Iris pigment epithelial cell (primary cell): Measurements from ENCODE around the gene GALNT17.
"Not testable (repeated sequence)": the region's sequence is repeated elsewhere in the genome, so short reads cannot be mapped to it uniquely, and the experiment has no call there.

Source experiments
- DNase-seq: peaks from one replicate; pipeline ENCODE4 v3.0.0-alpha.2; 2011; ENCODE audit warnings: low read depth

The GALNT17 gene

GRCh38 chr7:71165708-71166107, 33.8 kb downstream of the GALNT17 start:
- no peak for DNase-seq

GRCh38 chr7:71171476-71171875, 39.5 kb downstream of the GALNT17 start:
- DNase-seq, result no peak

DNA sequence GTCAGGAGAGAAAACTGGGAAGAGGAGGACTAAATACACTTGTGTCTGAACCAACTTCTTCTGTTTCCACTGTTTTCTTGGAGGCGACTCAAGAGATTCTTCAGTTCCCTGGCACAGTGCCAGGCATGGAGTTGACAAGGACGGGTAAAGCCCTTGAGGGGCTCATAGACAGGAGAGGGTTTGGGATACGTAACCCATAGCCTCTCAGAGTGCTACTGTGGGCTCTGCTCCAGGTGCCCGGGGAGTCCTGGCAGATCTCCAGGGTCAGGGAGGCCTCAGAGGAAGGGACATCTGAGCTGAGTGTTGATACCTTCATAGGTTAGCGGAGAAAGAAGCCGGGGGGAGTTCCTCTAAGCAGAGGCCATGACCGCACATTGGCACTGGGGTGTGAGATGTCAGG, 42.0 kb downstream of the GALNT17 start:
- no peak for DNase-seq

GRCh38 chr7:71182438-71182935, 50.5 kb downstream of the GALNT17 start:
- no peak for DNase-seq

DNA sequence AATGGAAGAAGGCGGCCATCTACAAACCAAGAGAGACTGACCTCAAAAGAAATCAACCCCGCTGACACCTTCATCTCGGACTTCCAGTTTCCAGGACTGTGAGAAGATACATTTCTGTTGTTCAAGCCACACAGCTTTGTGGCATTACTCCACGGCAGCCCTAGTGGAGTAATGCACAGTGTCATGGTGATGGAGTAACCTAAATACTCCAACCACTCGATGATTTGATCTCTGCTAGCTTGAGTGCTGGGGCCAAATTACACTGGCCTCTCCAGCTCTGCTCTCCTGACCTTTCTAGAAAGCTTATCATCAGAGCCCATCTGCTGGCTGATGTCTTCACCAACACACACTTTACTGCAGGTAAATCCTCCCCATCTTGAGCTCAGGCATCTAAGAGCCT, 52.2 kb downstream of the GALNT17 start:
- no peak for DNase-seq

GRCh38 chr7:71184609-71185008, 52.7 kb downstream of the GALNT17 start:
- no peak for DNase-seq

- DNase-seq, result no peak
These were observed 54.7 kb downstream of the GALNT17 start for GRCh38 chr7:71186535-71187057.

DNA sequence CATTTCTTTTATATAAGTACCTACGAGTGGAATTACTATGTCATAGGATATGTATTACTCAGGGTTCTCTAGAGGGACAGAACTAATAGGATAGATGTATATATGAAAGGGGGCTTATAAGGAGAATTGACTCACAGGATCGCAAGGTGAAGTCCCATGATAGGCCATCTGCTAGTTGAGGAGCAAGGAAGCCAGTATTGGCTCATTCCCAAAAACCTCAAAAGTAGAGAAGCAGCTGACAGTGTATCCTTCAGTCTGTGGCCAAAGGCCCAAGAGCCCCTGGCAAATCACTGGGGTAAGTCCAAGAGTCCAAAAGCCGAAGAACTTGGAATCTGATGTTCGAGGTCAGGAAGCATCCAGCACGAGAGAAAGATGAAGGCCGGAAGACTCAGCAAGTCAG, 59.8 kb downstream of the GALNT17 start:
- no peak for DNase-seq

DNA sequence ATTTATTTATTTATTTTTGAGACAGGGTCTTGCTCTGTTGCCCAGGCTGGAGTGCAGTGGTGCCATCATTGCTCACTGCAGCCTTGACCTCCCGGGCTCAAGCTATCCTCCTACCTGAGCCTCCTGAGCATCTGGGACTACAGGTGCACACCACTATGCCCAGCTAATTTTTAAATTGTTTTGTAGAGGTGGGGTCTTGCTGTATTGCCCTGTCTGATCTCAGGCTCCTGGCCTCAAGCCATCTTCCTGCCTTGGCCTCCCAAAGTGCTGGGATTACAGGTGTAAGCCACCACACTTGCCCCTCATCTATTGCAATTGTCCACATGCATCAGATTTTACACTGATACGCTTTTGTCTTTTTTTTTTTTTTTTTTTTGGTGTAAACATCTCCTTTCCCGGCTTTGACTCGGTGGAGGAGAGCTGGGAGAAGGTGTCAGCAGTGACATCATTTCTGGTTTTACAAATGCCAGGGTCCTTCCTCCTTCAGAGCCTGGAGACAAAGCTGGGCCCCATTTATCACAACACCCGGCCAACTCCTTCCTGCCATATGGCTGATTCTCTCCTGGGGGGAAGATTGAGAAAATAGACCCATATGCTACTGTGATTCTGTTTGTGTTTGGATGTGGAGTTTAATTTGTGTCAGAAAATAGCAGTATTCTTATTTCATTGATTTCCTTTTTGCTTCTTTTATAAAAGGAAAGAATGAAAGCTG, 61.3 kb downstream of the GALNT17 start:
- DNase-seq, result no peak

DNA sequence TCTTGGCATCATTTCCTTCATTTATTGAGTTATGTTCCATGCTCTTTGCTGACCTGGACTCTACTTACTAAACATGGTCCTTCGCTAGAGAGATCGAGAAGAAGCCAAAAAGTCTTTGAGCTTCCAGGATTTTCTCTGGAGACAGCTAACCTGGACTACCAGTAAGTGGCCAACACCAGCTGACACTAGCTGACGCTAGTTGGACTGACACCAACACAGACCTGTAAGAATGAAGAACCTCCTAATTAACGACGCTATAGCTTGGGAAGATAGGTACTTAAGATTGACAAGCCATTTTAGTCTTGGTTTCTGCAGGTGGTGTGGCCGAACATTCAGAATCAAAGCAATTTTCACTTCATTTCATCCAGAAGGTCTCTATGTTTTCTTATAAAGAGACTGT, 66.4 kb downstream of the GALNT17 start:
- no peak for DNase-seq

DNA sequence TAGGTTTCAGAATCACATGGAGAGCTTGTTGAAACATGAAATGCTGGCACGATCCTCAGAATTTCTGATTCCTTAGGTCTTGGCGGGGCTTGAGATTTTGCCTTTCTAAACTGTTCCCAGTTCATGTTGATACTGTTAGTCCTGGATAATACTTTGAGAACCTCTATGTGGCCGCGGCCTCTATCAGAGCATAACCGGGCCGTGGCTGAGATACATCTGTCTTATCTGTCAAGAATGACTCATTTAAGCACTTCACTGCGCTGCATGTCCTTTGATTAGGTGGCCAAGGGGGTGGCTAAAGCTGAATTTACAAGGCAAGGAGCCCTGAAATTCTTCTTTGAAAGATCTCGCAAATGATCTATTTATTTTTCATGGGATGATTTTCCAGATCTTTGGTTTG, 66.9 kb downstream of the GALNT17 start:
- no peak for DNase-seq

- DNase-seq, result no peak
These were observed 74.2 kb downstream of the GALNT17 start for GRCh38 chr7:71206184-71206583.

GRCh38 chr7:71208881-71209280, 76.9 kb downstream of the GALNT17 start:
- no peak for DNase-seq

DNA sequence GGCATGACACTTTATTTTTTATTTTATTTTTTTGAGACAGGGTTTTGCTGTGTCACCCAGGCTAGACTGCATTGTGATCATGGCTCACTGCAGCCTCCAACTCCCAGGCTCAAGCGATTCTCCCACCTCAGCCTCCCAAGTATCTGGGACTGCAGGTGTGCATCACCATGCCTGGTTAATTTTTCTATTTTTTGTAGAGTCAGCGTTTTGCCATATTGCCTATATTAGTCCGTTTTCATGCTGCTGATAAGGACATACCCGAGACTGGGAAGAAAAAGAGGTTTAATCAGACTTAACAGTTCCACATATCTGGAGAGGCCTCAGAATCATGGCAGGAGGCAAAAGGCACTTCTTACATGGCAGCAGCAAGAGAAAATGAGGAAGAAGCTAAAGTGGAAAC, 77.5 kb downstream of the GALNT17 start:
- not testable (repeated sequence) for DNase-seq

DNA sequence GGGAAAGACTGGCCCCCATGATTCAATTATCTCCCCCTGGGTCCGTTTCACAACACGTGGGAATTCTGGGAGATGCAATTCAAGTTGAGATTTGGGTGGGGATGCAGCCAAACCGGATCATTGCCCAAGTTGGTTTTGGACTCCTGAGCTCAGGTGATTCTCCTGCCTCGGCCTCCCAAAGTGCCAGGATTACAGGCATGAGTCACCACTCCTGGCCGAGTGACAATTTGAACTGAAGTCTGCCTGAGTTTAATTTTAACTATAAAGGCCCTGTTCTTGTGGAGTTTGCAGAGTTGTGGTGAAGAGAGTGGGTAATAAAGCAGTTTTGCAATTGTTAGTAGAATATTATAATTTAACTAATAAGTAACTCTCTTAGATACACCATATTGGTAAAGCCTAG, 78.3 kb downstream of the GALNT17 start:
- no peak for DNase-seq

GRCh38 chr7:71212433-71212832, 80.5 kb downstream of the GALNT17 start:
- DNase-seq, result not testable (repeated sequence)

DNA sequence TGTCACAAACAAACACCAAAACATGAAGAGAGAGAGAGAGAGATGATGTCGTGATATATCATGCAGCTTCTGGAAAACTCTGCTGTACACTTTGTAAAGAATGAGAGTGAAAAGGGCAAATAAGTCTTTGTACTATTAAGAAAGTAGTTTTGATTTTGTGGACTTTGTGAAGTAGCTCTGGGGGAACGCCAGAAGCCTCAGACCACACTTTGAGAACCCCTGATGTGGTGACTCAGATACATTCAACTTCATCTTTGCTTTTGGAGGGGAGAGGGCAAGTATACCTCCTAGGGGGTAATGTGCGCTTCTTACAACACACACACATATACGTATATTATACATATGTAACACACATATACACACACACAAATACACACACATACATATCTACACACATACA, 84.3 kb downstream of the GALNT17 start:
- DNase-seq, result no peak

DNA sequence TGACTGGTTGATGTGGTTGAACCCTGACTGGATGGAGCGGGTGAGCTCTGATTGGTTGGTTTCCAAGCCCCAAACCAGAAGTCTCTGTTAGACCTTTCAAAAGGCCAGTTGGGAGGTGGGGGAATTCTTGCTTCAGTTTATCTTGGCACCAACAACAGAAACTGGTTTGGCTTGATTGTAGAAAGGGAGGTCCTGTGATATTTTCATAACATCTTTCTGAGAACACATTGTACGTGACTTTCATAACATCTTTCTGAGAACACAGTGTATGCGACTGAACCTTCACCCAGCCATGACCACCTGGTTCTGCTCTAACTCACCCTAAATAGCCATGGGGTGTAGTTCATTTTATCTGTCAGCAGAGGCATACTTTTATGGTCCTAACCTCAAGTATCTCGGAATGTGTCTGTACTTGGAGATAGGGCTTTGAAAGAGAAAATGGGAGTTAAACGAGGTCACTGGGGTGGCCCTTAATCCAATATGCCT, 88.3 kb downstream of the GALNT17 start:
- DNase-seq, result no peak

DNA sequence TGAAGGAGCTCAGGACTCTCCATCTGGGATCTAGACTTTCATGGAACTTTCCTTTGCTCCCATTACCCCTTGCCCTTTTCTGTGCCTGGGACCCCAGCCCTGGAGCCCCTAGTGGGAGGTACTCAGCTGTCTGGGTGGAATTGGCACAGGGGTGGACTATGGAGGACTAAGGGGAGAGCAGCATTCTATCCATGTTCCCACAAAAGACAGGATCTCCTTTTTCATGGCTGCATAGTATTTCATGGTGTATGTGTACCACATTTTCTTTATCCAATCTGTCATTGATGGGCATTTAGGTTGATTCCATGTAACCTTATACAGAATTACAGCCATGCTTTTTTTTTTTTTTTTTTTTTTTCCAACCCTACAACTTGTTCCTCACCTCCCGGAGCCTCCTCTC, 89.1 kb downstream of the GALNT17 start:
- DNase-seq, result no peak

GRCh38 chr7:71221549-71221948, 89.6 kb downstream of the GALNT17 start:
- no peak for DNase-seq

DNA sequence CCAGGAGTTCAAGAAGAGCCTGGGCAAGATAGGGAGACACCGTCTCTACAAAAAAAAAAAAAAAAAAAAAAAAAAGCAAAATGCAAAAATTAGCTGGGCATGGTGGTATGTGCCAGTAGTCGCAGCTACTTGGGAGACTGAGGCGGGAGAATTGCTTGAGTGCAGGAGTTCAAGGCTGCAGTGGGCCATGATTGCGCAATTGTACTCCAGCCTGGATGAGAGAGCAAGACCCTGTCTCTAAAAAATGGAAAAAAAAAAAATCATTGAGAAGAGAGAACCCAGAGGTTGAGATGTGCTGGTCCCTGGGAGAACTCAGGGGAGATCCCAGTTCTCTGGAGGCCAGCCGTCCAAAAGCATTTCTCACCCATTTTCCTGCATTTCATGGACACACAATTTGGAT, 95.2 kb downstream of the GALNT17 start:
- no peak for DNase-seq

DNA sequence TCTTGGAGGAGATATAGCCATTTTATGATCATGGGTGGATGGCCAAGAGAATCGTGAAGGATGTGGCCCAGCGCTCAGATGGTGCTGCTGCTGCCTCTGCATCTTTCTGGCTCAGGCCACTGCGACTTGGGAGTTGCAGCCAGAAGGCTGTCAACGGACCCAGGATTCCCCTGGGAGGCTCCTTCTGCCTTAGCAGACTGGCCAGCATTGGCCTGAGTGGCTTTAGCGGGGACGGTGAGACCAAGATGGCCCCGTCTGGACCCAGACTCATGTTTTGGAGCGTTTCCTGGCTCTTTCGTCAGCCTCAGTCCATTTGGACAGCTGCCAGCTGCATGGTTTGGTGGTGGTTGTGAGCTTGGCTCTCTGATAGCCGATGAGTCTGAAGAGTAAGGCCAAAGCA, 97.2 kb downstream of the GALNT17 start:
- DNase-seq, result no peak

GRCh38 chr7:71229699-71230098, 97.8 kb downstream of the GALNT17 start:
- DNase-seq, result no peak

DNA sequence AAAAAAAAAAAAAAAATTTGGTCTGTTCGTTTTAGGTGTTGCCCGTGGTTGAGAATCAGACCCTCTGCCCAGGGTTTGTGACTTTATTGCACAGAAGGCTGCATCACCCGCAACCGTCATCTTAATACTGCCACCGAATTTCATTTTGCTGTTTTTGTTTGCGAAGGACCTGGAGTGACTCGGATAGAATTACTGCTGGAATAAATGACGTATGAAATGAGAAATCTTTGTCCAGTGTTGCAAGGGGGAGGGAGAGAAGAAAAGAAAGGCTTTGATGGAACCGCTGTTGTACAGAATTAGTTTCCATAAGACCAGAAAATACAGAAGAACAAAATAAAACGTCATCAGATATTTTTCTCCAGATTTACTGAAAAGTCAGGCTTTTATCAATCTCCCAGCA, 103.3 kb downstream of the GALNT17 start:
- DNase-seq, result no peak
